ENCODE measurements around the gene PLPP7.
"Not testable (repeated sequence)": the region's sequence is repeated elsewhere in the genome, so short reads cannot be mapped to it uniquely, and the experiment has no call there.

The PLPP7 gene

DNA sequence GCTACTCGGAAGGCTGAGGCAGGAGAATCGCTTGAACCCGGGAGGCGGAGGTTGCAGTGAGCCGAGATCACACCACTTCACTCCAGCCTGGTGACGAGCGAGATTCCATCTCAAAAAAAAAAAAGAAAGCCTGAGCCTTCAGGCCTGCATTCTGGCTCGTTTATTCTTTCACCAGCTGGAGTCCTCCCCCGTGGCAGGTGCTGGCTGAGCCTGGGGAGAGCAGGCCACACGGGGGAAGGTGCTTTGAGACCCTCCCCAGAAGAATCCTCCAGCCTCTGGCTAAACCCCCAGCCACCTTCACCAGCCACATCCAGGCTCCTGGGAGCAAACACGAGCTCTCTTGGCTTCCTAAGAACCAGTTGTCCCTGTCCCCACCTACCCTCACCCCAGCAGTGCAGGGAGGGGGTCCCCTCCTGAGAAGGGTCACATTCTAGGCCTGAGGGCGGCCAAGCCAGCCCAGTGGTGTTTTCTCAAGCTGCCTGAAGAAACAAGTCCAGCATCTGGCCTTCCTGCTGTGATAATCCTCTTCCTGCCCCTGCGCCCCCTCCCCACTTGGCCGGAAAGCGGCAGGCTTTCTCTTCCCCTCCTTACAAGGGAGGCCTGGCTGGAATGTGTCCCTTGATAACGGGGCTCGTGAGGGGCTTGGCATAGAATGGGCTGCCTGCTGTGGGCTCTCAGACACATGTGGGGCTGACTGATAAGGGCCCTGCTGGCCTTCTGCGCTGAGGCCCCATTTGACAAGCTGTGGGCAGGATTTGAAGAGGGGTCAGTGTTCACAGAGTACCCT, 41.5 kb downstream of the PLPP7 start:
- DNase-seq (ENCODE audit: low spot score): no peak

- DNase-seq (ENCODE audit: low spot score): not testable (repeated sequence)
These were observed 42.5 kb downstream of the PLPP7 start for GRCh38 chr9:131331996-131332395.

GRCh38 chr9:131333771-131334628, 44.5 kb downstream of the PLPP7 start:
- no peak for DNase-seq (ENCODE audit: low spot score)

DNA sequence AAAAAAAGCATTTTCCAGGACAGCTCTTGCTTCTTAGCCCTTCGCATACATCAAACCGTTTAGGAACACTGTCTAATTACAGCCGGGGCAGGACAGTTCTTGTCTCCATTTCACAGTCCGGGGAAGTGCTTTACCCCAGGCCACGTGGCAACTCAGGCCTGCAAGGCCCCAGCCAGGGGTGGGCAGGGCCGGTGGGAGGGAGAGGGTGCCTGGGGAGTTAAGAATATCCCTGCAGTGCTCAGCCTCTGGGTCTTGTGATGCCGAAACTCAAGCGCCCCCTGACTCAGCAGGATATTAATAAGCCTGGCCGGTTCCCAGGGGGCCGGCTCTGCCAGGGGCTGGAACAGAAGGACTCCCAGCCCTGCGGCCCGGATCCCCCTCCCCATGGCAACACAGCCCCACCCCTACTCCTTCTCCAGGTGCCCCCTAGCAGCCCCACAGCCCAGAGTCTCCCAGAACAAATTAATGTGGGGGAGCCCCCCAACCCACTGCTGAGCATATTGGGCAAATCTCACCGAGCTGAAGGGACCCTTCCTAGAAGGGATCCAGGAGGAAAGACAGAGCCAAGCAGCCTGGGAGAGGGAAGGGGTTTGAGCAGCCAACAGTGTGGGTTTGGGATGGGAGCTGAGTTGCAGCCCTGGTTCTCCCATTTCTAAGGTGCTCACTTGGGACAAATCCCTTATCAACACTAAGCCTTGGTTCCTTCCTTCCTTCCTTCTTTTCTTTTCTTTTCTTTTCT, 45.3 kb downstream of the PLPP7 start:
- no peak for DNase-seq (ENCODE audit: low spot score)

DNA sequence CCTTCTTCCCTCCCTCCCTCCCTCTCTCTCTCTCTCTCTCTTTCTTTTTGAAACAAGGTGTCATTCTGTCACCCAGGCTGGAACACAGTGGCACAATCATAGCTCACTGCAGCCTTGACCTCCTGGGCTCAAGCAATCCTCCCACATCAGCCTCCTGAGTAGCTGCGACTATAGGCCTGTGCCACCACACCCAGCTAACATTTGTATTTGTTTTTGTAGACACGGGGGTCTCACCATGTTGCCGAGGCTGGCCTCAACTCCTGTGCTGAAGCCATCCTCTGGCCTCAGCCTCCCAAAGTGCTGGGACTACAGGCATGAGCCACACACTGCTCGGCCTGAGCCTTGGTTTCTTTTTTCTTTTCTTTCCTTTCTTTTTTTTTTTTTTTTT, 45.8 kb downstream of the PLPP7 start:
- DNase-seq (ENCODE audit: low spot score): no peak

- no peak for DNase-seq (ENCODE audit: low spot score)
These were observed 47.8 kb downstream of the PLPP7 start for GRCh38 chr9:131337131-131337848.

DNA sequence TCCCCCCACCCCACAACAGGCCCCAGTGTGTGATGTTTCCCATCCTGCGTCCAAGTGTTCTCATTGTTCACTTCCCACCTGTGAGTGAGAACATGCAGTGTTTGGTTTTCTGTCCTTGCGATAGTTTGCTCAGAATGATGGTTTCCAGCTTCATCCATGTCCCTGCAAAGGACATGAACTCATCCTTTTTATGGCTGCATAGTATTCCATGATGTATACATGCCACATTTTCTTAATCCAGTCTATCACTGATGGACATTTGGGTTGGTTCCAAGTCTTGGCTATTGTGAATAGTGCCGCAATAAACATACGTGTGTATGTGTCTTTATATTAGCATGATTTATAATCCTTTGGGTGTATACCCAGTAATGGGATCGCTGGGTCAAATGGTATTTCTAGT, 49.7 kb downstream of the PLPP7 start:
- DNase-seq (ENCODE audit: low spot score): not testable (repeated sequence)

GRCh38 chr9:131344931-131345535, 55.5 kb downstream of the PLPP7 start:
- DNase-seq (ENCODE audit: low spot score): not testable (repeated sequence)

DNA sequence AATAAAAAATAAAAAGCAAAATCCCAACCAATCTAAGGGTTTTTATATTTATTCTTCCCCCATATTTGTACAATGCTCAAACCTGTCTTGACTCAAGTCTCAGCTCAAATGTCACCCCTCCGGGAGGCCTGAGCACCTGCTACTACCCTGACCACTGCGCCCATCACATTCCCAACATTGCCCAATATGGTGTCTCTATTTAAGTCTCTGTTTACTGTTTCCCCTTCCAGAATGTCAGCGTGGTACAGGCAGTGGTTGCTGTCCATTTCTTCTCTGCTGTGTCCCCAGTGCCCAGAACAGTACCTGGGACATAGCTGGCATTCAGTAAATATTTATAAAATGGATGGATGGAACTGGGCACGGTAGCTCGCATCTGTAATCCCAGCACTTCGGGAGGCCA, 57.0 kb downstream of the PLPP7 start:
- DNase-seq (ENCODE audit: low spot score): no peak

DNA sequence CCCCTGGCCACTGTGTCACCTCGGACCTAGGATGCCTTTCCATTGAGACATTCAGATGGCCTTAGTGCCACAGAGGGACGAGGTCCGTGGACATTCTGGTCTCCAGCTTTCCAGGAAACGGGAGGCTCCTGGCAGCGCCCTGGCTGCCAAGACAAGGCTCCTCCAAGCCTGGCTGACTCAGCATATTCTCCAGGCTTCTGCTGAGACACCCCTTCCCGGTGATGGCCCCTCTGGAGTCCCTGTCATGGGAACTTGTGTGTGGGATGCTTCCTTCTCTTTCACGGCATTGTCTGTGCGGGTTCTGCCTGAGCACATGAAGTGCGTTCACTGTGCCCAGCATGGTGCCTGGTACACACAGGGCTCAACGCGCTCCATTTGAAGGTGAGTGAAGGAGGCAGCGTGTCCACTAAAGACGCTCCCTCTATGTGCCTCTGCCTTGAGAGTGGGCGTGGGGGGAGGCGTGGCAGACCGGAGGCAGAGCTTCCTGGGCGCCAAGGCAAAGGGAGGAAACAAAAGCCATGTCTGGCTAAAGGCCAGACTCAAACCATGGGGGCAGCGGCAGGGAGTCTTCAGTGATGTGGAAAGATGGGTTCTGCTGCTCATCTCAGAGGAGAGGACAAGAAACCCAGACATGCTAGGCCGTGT, 58.0 kb downstream of the PLPP7 start:
- DNase-seq (ENCODE audit: low spot score): no peak

DNA sequence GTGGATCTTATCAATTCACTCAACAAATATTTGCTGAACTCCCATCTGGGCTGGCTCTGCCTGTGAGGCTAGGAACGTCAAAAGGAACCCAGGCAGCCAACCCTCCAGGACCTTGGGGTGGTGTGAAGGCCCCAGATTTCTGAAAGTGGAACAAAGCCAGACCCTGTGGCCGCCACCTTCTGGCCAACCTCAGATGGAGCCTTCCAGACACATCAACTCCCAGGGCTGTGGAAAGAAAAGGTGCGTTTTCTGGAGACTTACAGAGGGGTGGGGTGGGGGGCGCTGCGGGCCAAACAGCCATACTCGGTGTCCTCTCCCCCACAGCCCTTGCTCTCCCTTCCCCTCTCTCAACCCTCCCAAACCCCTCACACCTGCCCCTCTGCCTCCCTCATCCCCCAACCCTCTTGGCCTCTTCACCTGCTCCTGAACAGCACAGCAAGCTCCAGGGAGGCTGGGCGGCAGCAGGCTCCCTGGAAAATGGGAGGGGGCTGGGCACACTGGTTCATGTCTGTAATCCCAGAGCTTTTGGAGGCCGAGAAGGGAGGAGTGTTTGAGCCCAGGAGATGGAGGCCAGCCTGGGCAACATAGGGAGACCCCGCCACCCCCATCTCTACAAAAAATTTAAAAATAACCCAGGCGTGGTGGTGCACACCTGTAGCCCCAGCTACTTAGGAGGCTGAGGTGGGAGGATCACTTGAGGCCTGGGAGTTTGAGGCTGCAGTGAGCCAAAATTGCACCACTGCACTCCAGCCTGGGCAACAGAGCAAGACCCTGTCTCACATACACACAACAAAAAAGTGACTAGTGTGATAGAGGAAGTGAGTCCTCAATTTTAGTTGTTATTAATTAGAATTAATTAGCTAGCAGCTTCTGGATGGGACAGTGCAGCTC, 59.4 kb downstream of the PLPP7 start:
- no peak for DNase-seq (ENCODE audit: low spot score)

DNA sequence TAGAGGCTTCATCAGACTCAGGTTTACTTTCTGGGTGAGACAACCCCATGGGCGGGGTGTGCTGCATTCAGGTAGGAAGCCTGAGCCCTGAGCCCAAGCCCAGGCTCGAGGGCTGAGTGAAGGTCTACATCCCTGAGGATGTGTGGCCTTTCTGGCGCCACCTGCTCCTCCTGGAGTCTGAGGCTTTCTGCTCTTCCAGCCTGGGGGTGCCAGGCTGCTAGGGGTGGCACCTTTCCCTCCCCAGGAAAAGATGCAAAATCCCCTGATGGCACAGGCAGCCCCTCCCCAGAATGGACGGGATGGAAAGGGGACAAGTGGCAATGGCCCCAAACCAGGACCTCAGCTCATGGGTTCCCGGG, 60.0 kb downstream of the PLPP7 start:
- DNase-seq (ENCODE audit: low spot score): no peak

DNA sequence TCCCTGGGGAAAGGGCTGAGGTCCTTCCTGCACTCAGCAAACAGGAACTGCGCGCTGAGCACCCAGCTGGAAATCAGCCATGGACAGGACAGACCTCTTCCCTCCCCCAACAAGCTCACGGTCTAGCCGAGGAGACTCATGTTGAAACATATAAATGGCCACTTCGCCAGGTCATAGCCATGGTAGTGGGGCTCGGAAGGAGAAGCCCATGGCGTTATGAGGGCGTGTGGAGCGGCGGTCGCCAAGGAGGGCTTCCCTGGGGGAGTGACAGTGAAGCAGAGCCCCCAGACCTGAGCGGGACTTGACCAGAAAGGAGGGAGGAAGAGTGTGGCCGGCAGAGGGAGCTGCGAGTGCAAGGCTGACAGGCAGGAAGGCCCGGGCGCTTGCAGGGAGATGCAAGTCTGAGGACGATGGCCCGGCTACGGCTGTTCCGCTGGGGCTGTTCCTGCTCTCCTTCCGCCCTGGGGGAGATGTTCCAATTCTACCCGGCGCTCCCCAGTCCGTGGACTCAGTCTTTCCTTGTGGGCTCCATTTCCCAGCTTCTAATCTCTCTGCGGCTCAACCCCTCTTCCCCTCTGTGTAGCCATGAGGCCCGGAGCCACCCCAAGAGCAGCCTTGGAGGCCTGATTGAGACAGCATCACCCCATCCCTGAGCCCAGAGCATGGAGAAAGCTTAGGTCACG, 60.5 kb downstream of the PLPP7 start:
- peak; percentile 86 for DNase-seq (ENCODE audit: low spot score)

DNA sequence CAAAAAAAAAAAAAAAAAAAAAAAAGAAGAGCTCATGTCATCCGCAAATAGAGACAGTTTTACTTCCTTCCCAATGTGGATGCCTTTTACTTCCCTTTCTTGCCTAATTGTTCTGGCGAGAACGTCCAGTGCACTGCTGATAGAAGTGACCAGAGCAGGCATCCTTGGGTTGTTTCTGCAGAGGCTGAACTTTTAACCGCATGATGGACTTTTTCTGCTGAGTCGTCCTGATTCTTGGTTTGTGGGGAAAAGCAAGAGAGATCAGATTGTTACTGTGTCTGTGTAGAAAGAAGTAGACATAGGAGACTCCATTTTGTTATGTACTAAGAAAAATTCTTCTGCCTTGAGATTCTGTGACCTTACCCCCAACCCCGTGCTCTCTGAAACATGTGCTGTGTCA, 67.0 kb downstream of the PLPP7 start:
- not testable (repeated sequence) for DNase-seq (ENCODE audit: low spot score)

DNA sequence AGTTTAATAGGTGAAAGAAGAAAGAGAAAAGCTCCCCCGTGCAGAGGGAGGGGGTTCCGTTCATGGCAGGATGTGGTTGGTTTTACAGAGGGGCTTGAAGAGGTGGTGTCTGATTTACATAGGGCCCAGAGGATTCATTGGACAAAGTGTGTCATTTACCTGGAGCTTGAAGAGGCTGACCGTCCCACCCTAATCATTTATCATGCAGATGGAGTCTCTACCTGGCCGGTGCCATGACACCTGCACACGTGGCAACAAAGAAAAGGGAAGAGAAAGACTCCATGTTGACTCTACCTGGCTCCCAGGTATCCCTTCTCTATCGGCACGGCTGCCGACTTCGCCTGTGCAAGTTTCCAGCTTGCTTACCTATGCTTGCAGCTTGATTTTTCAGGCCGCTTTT, 69.0 kb downstream of the PLPP7 start:
- DNase-seq (ENCODE audit: low spot score): no peak

All from left forelimb (tissue), 1 donor.